Left lung (tissue), 10 donors: Measurements from ENCODE around the gene GADL1. TPM values are rescaled to one million over a fixed set of nuclear protein-coding genes. Genes with fewer than 3 reads are reported as not detected.

Experiments used
- ATAC-seq: fragments of 200-7000 bp; cut with Tn5 transposase; one replicate; pipeline ENCODE4 v1.9.1; 2020; ENCODE audit warnings: moderate library complexity
- DNase-seq, 4 donors: peaks; one replicate each; pipeline ENCODE4 v3.0.0-alpha.2; 2013 to 2020
- H3K27ac ChIP-seq, 2 donors: fragments of 200-600 bp; sonication (generic) in 1 of 2; one replicate each; pipeline versions ENCODE4 v1.5.0 to v1.8.0; 2020 to 2021
- H3K27me3 ChIP-seq, 2 donors: fragments of 200-600 bp; sonication (generic) in 1 of 2; one replicate each; pipeline versions ENCODE4 v1.5.0 to v1.8.0; 2020 to 2021
- H3K36me3 ChIP-seq, 2 donors: fragments of 200-600 bp; sonication (generic) in 1 of 2; one replicate each; pipeline versions ENCODE4 v1.5.0 to v1.8.0; 2020 to 2021
- H3K4me1 ChIP-seq, 2 donors: fragments of 200-600 bp; one replicate each; pipeline ENCODE4 v1.8.0; 2021
- H3K4me3 ChIP-seq, 2 donors: fragments of 200-600 bp; sonication (generic) in 1 of 2; one replicate each; pipeline versions ENCODE4 v1.5.0 to v1.8.0; 2020 to 2021; ENCODE audit warnings: mild to moderate bottlenecking in 1 of 2
- H3K9me3 ChIP-seq, 2 donors: fragments of 200-600 bp; sonication (generic) in 1 of 2; one replicate each; pipeline versions ENCODE4 v1.5.0 to v1.8.0; 2020 to 2021
- intact Hi-C, 2 donors: fragments of 100-400 bp; cut with DNase I; formaldehyde crosslinking; loops; one replicate each; pipeline versions ENCODE4 v1.11.2 to v1.14.2; 2022
- polyA plus RNA-seq, 6 donors: library from polyadenylated mRNA; unstranded; fragments of 120-200 nt; gene quantifications; one replicate each; pipeline ENCODE4 v1.2.1, GENCODE V29; 2013; ENCODE audit not compliant: insufficient read length in 6 of 6
- total RNA-seq, 2 donors: library from RNA; stranded (reverse); fragmentation: NEBNext Ultra II Directional; extraction: Animal tissue kit (Norgen Biotek cat#: 25700); gene quantifications; one replicate each; pipeline ENCODE4 v1.2.1, GENCODE V29; 2021
- TF ChIP-seq, protein P1 (sequence below), 2 donors: fragments of 200-600 bp; sonication (generic) in 1 of 2; IDR thresholded peaks; one replicate each; pipeline versions ENCODE4 v1.5.0 to v1.8.0; 2021; ENCODE audit warnings: antibody characterized with exemption in 2 of 2
- donor health status: DM: no; HTN: yes; CAD: no.
- donor health status: DM: no; HTN: no; CAD: no.

Gene GADL1
- total and polyA plus RNA-seq, 8 donors = 0.10 to 2.5 (median 0.79) TPM; not detected in 1

DNA sequence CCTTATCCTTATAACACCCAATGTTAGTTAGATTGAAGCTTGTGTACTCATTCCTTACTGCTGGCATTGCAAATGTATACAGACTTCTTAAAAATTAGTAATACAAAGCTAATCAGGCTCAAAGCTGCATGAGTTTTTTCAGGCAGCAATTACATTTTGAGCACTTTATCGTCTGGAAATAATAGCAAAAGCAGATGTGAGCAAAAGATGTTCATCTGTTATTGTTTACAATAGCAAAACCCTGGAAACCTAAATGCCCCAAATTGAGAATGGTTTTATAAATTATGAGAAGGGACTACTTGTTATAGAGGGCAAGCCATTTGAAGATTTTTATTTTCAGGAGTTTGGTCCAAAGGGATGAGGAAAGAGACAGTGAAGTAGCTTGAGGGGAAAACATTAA is 126.4 kb downstream of the GADL1 start:
- DNase-seq (peak in 2 of 4 donors; percentile 35 to 36), ATAC-seq (no peak)
- peaks cover 0 to 7% of the 10 kb centered on the region in 2 donors for H3K4me1 ChIP-seq
- intact Hi-C loops = no loop called here
- H3K4me3 ChIP-seq = no peak overlapping the region
- H3K36me3 ChIP-seq = no peaks in the 10 kb centered on the region
- no peak overlapping the region for H3K27ac ChIP-seq
- TF ChIP-seq, protein P1, sequence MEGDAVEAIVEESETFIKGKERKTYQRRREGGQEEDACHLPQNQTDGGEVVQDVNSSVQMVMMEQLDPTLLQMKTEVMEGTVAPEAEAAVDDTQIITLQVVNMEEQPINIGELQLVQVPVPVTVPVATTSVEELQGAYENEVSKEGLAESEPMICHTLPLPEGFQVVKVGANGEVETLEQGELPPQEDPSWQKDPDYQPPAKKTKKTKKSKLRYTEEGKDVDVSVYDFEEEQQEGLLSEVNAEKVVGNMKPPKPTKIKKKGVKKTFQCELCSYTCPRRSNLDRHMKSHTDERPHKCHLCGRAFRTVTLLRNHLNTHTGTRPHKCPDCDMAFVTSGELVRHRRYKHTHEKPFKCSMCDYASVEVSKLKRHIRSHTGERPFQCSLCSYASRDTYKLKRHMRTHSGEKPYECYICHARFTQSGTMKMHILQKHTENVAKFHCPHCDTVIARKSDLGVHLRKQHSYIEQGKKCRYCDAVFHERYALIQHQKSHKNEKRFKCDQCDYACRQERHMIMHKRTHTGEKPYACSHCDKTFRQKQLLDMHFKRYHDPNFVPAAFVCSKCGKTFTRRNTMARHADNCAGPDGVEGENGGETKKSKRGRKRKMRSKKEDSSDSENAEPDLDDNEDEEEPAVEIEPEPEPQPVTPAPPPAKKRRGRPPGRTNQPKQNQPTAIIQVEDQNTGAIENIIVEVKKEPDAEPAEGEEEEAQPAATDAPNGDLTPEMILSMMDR (IDR thresholded peaks at IDR 0.05) = no peak
- H3K9me3 ChIP-seq = no peaks in the 10 kb centered on the region
- H3K27me3 ChIP-seq = no peaks in the 10 kb centered on the region

DNA sequence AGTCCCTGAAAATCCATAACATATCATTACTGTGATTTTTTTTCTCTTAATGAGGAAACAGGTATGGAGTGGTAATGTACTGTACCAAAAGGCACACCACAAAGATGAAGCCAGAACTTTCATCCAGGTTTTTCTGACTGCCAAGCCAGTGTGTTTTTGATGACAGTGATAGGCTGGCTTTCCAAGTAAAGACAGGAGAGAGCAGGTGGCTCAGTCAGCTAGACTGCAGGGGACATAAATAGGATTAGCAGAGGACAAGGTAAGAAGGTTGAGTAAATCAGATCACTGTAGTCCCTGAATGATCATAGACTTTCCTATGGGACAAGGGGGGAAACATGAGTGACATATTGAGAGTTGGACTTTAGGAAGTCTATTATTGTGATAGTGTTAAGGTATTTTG is 127.9 kb downstream of the GADL1 start:
- intact Hi-C loops = no loop called here
- TF ChIP-seq, protein P1 (IDR thresholded peaks at IDR 0.05) = no peak
- H3K27me3 ChIP-seq = no peaks in the 10 kb centered on the region

DNA sequence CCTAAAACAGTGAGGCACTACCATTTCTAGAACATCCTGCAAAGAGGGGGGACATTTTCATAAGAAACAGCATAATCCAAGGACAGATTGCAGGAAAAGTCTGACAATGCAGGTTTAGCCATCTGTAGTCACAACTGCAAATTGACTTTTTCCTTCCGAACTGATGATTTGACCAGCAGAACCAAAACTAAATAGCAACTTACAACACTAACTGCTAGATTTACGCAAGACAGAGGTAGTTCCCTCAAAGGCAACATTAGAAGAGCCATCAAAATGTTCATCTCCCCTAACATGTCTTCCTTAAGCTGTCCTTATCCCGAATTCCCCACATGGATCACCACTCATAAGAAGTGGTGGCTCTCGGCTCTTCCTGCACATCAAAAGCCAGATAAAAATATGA is 129.6 kb downstream of the GADL1 start:
- no peaks in the 10 kb centered on the region for H3K36me3 ChIP-seq
- no peak overlapping the region for H3K27ac ChIP-seq
- TF ChIP-seq, protein P1 (IDR thresholded peaks at IDR 0.05) = no peak
- peaks cover 0 to 7% of the 10 kb centered on the region in 2 donors for H3K4me1 ChIP-seq
- no peaks in the 10 kb centered on the region for H3K9me3 ChIP-seq
- no peak for DNase-seq
- H3K4me3 ChIP-seq = no peak overlapping the region
- no peak for ATAC-seq
- H3K27me3 ChIP-seq = no peaks in the 10 kb centered on the region
- intact Hi-C loops = no loop called here

More for the DNA sequence above, 127.9 kb downstream of the GADL1 start:
- Histone ChIP-seq H3K27ac (no peak overlapping the region), H3K9me3 (no peaks in the 10 kb centered on the region), H3K36me3 (no peaks in the 10 kb centered on the region), H3K4me1 (peaks cover 0 to 7% of the 10 kb centered on the region in 2 donors), H3K4me3 (no peak overlapping the region)
- DNase-seq (no peak), ATAC-seq (no peak)

DNA sequence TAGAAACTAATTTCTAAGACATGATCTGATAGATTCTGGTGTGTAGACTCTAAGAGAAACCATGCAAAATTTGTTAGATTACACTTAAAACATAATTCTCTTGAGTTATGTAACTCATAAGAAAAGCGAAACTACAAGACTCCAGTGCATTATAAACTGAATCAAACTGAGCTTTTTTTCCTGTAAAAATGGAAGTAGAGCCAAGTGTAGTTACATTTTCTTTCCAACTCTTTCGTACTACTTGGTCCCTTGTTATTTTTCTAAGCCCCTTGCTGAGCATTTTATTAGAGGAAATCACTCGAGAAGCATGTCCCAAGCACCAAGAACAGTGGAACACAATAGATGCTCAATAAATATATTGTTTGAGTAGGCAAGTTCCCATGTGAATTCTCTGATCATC is 130.2 kb downstream of the GADL1 start:
- ATAC-seq = no peak
- Histone ChIP-seq H3K27ac (no peak overlapping the region), H3K9me3 (no peaks in the 10 kb centered on the region), H3K4me1 (peaks cover 0 to 7% of the 10 kb centered on the region in 2 donors), H3K36me3 (no peaks in the 10 kb centered on the region), H3K27me3 (no peaks in the 10 kb centered on the region), H3K4me3 (no peak overlapping the region)
- DNase-seq = no peak
- intact Hi-C loops = no loop called here
- TF ChIP-seq, protein P1 (IDR thresholded peaks at IDR 0.05) = no peak

DNA sequence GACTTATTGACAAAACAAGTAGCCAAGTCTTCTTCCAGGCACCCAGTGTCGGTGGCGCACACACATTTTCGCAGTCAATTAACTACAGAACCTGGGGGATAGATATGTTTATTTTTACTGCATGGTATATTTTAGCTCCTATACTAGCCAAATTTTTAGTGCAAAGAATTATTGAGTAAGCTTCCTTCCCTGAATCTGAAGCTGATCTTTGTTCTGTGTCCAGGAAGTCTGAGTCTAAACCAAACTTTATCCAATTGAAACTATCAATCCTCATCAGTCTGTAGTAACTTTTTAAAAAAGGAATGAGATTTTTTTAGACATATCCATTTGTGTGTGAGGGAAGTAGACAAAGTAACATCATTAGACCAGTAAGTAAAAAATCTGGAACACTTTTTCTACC is 133.1 kb downstream of the GADL1 start:
- H3K9me3 ChIP-seq = no peaks in the 10 kb centered on the region
- H3K4me1 ChIP-seq = peaks cover 0 to 7% of the 10 kb centered on the region in 2 donors
- DNase-seq (no peak), ATAC-seq (no peak)
- no peak overlapping the region for H3K27ac ChIP-seq
- intact Hi-C loops = no loop called here
- TF ChIP-seq, protein P1 (IDR thresholded peaks at IDR 0.05) = no peak
- no peaks in the 10 kb centered on the region for H3K36me3 ChIP-seq
- no peak overlapping the region for H3K4me3 ChIP-seq
- H3K27me3 ChIP-seq = no peaks in the 10 kb centered on the region
